ENCODE measurements around the gene R3HDM4. TPM values are rescaled to one million over a fixed set of nuclear protein-coding genes. Genes with fewer than 3 reads are reported as not detected.

Gene R3HDM4
- total and polyA plus RNA-seq, 9 of the 15 experiments (the other 6 are each of a cell fraction or from before 2014, with no cell fraction given) = 3.2 to 154 (median 59.0) TPM

DNA sequence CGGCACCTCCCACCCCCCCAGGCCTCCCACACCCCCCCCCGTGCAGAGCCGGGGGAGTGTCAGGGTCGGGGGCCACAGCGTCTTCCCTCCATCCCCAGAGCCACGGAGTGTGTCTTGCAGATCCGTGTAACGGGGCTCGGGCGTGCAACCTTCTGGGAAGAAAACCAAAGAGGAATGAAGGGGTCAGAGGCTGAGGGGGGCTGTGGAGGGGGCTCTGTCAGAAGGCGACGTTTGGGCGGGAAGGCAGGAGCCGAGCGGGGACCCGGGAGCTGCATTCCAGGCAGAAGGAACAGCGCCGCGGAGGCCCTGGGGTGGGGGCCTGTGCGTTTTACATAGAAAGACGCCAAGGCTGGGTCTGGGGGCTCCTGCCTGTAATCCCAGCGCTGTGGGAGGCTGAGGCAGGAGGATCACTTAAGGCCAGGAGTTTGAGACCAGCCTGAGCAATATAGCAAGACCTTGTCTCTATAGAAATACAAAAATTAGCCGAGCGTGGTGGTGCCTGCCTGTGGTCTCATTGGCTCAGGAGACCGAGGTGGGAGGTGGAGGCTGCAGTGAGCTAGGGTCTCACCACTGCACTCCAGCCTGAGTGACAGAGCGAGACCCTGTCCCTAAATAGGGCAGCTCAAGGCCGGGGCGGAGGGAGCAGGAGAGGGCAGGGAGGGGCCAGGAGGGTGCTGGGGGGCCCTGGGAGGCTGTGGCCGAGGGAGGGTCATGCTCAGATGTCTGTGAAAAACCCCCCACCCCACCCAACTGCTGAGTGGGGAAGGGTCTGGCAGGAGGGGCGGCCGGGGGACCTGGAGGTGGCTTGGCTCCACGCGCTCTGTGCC is 40.6 kb upstream of the R3HDM4 start (continued):
- TF ChIP-seq, protein P1, sequence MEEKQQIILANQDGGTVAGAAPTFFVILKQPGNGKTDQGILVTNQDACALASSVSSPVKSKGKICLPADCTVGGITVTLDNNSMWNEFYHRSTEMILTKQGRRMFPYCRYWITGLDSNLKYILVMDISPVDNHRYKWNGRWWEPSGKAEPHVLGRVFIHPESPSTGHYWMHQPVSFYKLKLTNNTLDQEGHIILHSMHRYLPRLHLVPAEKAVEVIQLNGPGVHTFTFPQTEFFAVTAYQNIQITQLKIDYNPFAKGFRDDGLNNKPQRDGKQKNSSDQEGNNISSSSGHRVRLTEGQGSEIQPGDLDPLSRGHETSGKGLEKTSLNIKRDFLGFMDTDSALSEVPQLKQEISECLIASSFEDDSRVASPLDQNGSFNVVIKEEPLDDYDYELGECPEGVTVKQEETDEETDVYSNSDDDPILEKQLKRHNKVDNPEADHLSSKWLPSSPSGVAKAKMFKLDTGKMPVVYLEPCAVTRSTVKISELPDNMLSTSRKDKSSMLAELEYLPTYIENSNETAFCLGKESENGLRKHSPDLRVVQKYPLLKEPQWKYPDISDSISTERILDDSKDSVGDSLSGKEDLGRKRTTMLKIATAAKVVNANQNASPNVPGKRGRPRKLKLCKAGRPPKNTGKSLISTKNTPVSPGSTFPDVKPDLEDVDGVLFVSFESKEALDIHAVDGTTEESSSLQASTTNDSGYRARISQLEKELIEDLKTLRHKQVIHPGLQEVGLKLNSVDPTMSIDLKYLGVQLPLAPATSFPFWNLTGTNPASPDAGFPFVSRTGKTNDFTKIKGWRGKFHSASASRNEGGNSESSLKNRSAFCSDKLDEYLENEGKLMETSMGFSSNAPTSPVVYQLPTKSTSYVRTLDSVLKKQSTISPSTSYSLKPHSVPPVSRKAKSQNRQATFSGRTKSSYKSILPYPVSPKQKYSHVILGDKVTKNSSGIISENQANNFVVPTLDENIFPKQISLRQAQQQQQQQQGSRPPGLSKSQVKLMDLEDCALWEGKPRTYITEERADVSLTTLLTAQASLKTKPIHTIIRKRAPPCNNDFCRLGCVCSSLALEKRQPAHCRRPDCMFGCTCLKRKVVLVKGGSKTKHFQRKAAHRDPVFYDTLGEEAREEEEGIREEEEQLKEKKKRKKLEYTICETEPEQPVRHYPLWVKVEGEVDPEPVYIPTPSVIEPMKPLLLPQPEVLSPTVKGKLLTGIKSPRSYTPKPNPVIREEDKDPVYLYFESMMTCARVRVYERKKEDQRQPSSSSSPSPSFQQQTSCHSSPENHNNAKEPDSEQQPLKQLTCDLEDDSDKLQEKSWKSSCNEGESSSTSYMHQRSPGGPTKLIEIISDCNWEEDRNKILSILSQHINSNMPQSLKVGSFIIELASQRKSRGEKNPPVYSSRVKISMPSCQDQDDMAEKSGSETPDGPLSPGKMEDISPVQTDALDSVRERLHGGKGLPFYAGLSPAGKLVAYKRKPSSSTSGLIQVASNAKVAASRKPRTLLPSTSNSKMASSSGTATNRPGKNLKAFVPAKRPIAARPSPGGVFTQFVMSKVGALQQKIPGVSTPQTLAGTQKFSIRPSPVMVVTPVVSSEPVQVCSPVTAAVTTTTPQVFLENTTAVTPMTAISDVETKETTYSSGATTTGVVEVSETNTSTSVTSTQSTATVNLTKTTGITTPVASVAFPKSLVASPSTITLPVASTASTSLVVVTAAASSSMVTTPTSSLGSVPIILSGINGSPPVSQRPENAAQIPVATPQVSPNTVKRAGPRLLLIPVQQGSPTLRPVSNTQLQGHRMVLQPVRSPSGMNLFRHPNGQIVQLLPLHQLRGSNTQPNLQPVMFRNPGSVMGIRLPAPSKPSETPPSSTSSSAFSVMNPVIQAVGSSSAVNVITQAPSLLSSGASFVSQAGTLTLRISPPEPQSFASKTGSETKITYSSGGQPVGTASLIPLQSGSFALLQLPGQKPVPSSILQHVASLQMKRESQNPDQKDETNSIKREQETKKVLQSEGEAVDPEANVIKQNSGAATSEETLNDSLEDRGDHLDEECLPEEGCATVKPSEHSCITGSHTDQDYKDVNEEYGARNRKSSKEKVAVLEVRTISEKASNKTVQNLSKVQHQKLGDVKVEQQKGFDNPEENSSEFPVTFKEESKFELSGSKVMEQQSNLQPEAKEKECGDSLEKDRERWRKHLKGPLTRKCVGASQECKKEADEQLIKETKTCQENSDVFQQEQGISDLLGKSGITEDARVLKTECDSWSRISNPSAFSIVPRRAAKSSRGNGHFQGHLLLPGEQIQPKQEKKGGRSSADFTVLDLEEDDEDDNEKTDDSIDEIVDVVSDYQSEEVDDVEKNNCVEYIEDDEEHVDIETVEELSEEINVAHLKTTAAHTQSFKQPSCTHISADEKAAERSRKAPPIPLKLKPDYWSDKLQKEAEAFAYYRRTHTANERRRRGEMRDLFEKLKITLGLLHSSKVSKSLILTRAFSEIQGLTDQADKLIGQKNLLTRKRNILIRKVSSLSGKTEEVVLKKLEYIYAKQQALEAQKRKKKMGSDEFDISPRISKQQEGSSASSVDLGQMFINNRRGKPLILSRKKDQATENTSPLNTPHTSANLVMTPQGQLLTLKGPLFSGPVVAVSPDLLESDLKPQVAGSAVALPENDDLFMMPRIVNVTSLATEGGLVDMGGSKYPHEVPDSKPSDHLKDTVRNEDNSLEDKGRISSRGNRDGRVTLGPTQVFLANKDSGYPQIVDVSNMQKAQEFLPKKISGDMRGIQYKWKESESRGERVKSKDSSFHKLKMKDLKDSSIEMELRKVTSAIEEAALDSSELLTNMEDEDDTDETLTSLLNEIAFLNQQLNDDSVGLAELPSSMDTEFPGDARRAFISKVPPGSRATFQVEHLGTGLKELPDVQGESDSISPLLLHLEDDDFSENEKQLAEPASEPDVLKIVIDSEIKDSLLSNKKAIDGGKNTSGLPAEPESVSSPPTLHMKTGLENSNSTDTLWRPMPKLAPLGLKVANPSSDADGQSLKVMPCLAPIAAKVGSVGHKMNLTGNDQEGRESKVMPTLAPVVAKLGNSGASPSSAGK (IDR thresholded peaks at IDR 0.05) = 0 out of 2 replicates have a peak, but pooled peaks have one; percentile 13
- TF ChIP-seq NR3C1 (CRISPR knock-in tag; IDR thresholded peaks at IDR 0.05) = no peak
- TF ChIP-seq L3MBTL2 (IDR thresholded peaks at IDR 0.05) = peak; percentile 34; the same call in 1 of the 2 replicates
- peak; percentile 58 for TF ChIP-seq RBM22 (IDR thresholded peaks at IDR 0.05; ENCODE audit: low read depth, low read length, poor library complexity, severe bottlenecking)
- TF ChIP-seq MAZ (CRISPR knock-in tag; conservative IDR thresholded peaks at IDR 0.05 in 1 of 2, IDR thresholded peaks at IDR 0.05 in 1 of 2) = no peak
- TF ChIP-seq POLR2H (tag; IDR thresholded peaks at IDR 0.05; ENCODE audit: low read depth) = no peak
- no peak for TF ChIP-seq ZNF436 (CRISPR knock-in tag; IDR thresholded peaks at IDR 0.05)
- no peak for TF ChIP-seq TAF9B (IDR thresholded peaks at IDR 0.05; ENCODE audit: partially characterized antibody)
- no peak for TF ChIP-seq MECOM (CRISPR knock-in tag; IDR thresholded peaks at IDR 0.05)
- TF ChIP-seq, protein P2, sequence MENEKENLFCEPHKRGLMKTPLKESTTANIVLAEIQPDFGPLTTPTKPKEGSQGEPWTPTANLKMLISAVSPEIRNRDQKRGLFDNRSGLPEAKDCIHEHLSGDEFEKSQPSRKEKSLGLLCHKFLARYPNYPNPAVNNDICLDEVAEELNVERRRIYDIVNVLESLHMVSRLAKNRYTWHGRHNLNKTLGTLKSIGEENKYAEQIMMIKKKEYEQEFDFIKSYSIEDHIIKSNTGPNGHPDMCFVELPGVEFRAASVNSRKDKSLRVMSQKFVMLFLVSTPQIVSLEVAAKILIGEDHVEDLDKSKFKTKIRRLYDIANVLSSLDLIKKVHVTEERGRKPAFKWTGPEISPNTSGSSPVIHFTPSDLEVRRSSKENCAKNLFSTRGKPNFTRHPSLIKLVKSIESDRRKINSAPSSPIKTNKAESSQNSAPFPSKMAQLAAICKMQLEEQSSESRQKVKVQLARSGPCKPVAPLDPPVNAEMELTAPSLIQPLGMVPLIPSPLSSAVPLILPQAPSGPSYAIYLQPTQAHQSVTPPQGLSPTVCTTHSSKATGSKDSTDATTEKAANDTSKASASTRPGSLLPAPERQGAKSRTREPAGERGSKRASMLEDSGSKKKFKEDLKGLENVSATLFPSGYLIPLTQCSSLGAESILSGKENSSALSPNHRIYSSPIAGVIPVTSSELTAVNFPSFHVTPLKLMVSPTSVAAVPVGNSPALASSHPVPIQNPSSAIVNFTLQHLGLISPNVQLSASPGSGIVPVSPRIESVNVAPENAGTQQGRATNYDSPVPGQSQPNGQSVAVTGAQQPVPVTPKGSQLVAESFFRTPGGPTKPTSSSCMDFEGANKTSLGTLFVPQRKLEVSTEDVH (IDR thresholded peaks at IDR 0.05; ENCODE audit: low read depth, partially characterized antibody) = no peak
- TF ChIP-seq ETV1 (tag; conservative IDR thresholded peaks at IDR 0.05; ENCODE audit: low read depth) = no peak
- TF ChIP-seq TEAD1 (CRISPR knock-in tag; IDR thresholded peaks at IDR 0.05) = 0 out of 4 replicates have a peak, but pooled peaks of 1 of the 2 experiments have one; percentile 40

Measured in K562 (cell line).